Activated T-cell treated with anti-CD3 and anti-CD28 coated beads, Interleukin-2, amount 50 U/mL, for 72 hours (primary cell): ENCODE measurements around the gene RAB3D. TPM values are rescaled to one million over a fixed set of nuclear protein-coding genes. Genes with fewer than 3 reads are reported as not detected.

Experiments
- ATAC-seq, 2 donors: fragments of 150-1000 bp; cut with Tn5 transposase; replicated peaks in 1 of 2; 2 replicates each; pipeline ENCODE4 v1.10.0; 2021; ENCODE audit warnings: moderate library complexity in 2 of 2, mild to moderate bottlenecking in 1 of 2
- DNase-seq, 2 donors: peaks; one replicate each; pipeline ENCODE4 v3.0.0; 2021 to 2022; ENCODE audit warnings: mixed read lengths in 1 of 2
- H3K27ac Mint-ChIP-seq: one replicate; pipeline ENCODE4 v1.8.0; 2022; ENCODE audit warnings: mild to moderate bottlenecking, moderate library complexity, mixed read lengths
- H3K27me3 Mint-ChIP-seq: one replicate; pipeline ENCODE4 v1.8.0; 2022; ENCODE audit warnings: low read depth, mixed read lengths
- H3K36me3 Mint-ChIP-seq, 2 donors: one replicate each; pipeline ENCODE4 v1.8.0; 2022; ENCODE audit warnings: mixed read lengths in 2 of 2, mild to moderate bottlenecking in 1 of 2; ENCODE audit not compliant: insufficient read depth in 2 of 2
- H3K4me1 Mint-ChIP-seq: one replicate; pipeline ENCODE4 v1.8.0; 2022; ENCODE audit warnings: low read depth, mixed read lengths
- H3K4me3 Mint-ChIP-seq, 2 donors: one replicate each; pipeline ENCODE4 v1.8.0; 2022; ENCODE audit warnings: mild to moderate bottlenecking in 2 of 2, mixed read lengths in 2 of 2, moderate library complexity in 2 of 2
- H3K9me3 Mint-ChIP-seq, 2 donors: one replicate each; pipeline ENCODE4 v1.8.0; 2022; ENCODE audit warnings: mixed read lengths in 2 of 2
- total RNA-seq, 2 donors: library from RNA; stranded (reverse); gene quantifications; one replicate each; pipeline ENCODE4 v1.2.3, GENCODE V29; 2022

RAB3D gene
- total RNA-seq, 2 donors from 2014 or later = 13.3 to 16.8 TPM

GRCh38 chr19:11273989-11274388, 65.5 kb downstream of the RAB3D start:
- Mint-ChIP-seq H3K36me3 (peaks cover 0 to 3% of the 10 kb centered on the region in 2 donors), H3K4me3 (no peak overlapping the region), H3K27ac (no peak overlapping the region), H3K4me1 (no peaks in the 10 kb centered on the region), H3K9me3 (no peaks in the 10 kb centered on the region), H3K27me3 (peaks cover 42% of the 10 kb centered on the region)
- DNase-seq = no peak
- no peak for ATAC-seq

GRCh38 chr19:11273296-11273695, 66.2 kb downstream of the RAB3D start:
- ATAC-seq (no peak), DNase-seq (no peak)
- no peak overlapping the region for H3K27ac Mint-ChIP-seq
- no peak overlapping the region for H3K4me3 Mint-ChIP-seq
- H3K4me1 Mint-ChIP-seq = no peaks in the 10 kb centered on the region
- no peaks in the 10 kb centered on the region for H3K9me3 Mint-ChIP-seq
- H3K36me3 Mint-ChIP-seq = peaks cover 0 to 3% of the 10 kb centered on the region in 2 donors
- H3K27me3 Mint-ChIP-seq = peaks cover 47% of the 10 kb centered on the region

Other genes with a start within 250 kb of the RAB3D start
- 10 to 100 TPM; 43.6 to 46.8 TPM for gene SPC24, start 183.9 kb downstream of the RAB3D start, total RNA-seq
- 1 to 10 TPM in 1 of 2 donors, under 1 TPM in 1; 0.96 to 1.1 TPM for gene KANK2, start 142.1 kb downstream of the RAB3D start, total RNA-seq
- not detected for gene ANGPTL8, start 100.0 kb downstream of the RAB3D start, total RNA-seq
- gene DOCK6, start 77.1 kb downstream of the RAB3D start, total RNA-seq = 1 to 10 TPM; 8.4 to 9.1 TPM
- not detected for gene TSPAN16, start 43.5 kb downstream of the RAB3D start, total RNA-seq
- gene TMEM205, start 6.6 kb upstream of the RAB3D start, total RNA-seq = 10 to 100 TPM; 60.4 to 64.7 TPM
- gene CCDC159, start 6.9 kb upstream of the RAB3D start, total RNA-seq = 10 to 100 TPM; 27.9 to 30.7 TPM
- 1 to 10 TPM; 6.9 to 9.7 TPM for gene PLPPR2, start 15.8 kb upstream of the RAB3D start, total RNA-seq
- gene SWSAP1, start 35.0 kb upstream of the RAB3D start, total RNA-seq = 1 to 10 TPM; 1.9 to 2.6 TPM
- 10 to 100 TPM in 1 of 2 donors, 1 to 10 TPM in 1; 9.6 to 11.1 TPM for gene EPOR, start 44.7 kb upstream of the RAB3D start, total RNA-seq
- not detected for gene RGL3, start 79.7 kb upstream of the RAB3D start, total RNA-seq
- under 1 TPM; 0.16 to 0.50 TPM for gene ODAD3, start 95.5 kb upstream of the RAB3D start, total RNA-seq
- 100 to 1,000 TPM; 253 to 266 TPM for gene PRKCSH, start 96.0 kb upstream of the RAB3D start, total RNA-seq
- under 1 TPM in 1 of 2 donors, not detected in 1; 0.48 TPM for gene ELAVL3, start 141.4 kb upstream of the RAB3D start, total RNA-seq
- gene ZNF653, start 166.2 kb upstream of the RAB3D start, total RNA-seq = 10 to 100 TPM; 10.5 to 12.3 TPM
- gene ECSIT, start 189.5 kb upstream of the RAB3D start, total RNA-seq = 10 to 100 TPM; 35.7 to 44.0 TPM
- gene CNN1, start 199.2 kb upstream of the RAB3D start, total RNA-seq = not detected
- 10 to 100 TPM; 50.8 to 50.9 TPM for gene ELOF1, start 219.6 kb upstream of the RAB3D start, total RNA-seq
- gene ACP5, start 238.0 kb upstream of the RAB3D start, total RNA-seq = 10 to 100 TPM; 22.9 to 31.5 TPM